GM23248 (cell line): Measurements from ENCODE around the gene SNAP29. TPM values are rescaled to one million over a fixed set of nuclear protein-coding genes. Genes with fewer than 3 reads are reported as not detected.
"Not testable (repeated sequence)": the region's sequence is repeated elsewhere in the genome, so short reads cannot be mapped to it uniquely, and the experiment has no call there.

Experiments
- DNase-seq: peaks from one replicate; pipeline ENCODE4 v3.0.0-alpha.2; 2015
- H2AFZ ChIP-seq: fragments of 200-600 bp; sonication (generic); 2 replicates; pipeline ENCODE4 v1.6.1; 2016; ENCODE audit warnings: antibody characterized with exemption
- H3F3A ChIP-seq: fragments of 200-600 bp; sonication (generic); 2 replicates; pipeline ENCODE4 v1.6.1; 2016; ENCODE audit warnings: mild to moderate bottlenecking, antibody characterized with exemption, mixed run types; ENCODE audit not compliant: insufficient read depth
- H3K27ac ChIP-seq: fragments of 200-600 bp; sonication (generic); 2 replicates; pipeline ENCODE4 v1.5.1; 2016; ENCODE audit warnings: mild to moderate bottlenecking
- H3K27me3 ChIP-seq: fragments of 200-600 bp; sonication (generic); replicated peaks from 2 replicates; pipeline ENCODE4 v1.6.1; 2016; ENCODE audit warnings: mild to moderate bottlenecking; ENCODE audit not compliant: insufficient read depth
- H3K36me3 ChIP-seq: fragments of 200-600 bp; sonication (generic); 2 replicates; pipeline ENCODE4 v1.6.1; 2016; ENCODE audit warnings: low read depth, mild to moderate bottlenecking
- H3K4me1 ChIP-seq: fragments of 200-600 bp; sonication (generic); 2 replicates; pipeline ENCODE4 v1.6.1; 2016; ENCODE audit warnings: mild to moderate bottlenecking; ENCODE audit not compliant: insufficient read depth
- H3K4me2 ChIP-seq: fragments of 200-600 bp; sonication (generic); one replicate; pipeline ENCODE4 v1.6.1; 2016; ENCODE audit warnings: mild to moderate bottlenecking; ENCODE audit not compliant: unreplicated experiment
- H3K4me3 ChIP-seq: fragments of 200-600 bp; sonication (generic); 2 replicates; pipeline ENCODE4 v1.5.1; 2016; ENCODE audit warnings: mild to moderate bottlenecking
- H3K79me2 ChIP-seq: fragments of 200-600 bp; sonication (generic); 2 replicates; pipeline ENCODE4 v1.6.1; 2016; ENCODE audit warnings: mild to moderate bottlenecking; ENCODE audit not compliant: insufficient read depth
- H3K9ac ChIP-seq: fragments of 200-600 bp; sonication (generic); 2 replicates; pipeline ENCODE4 v1.6.1; 2016; ENCODE audit warnings: mild to moderate bottlenecking
- H3K9me2 ChIP-seq: fragments of 200-600 bp; sonication (generic); 2 replicates; pipeline ENCODE4 v1.6.1; 2016; ENCODE audit warnings: mixed run types, mild to moderate bottlenecking, moderate library complexity; ENCODE audit not compliant: insufficient read depth
- H3K9me3 ChIP-seq: fragments of 200-600 bp; sonication (generic); one replicate; pipeline ENCODE4 v1.6.1; 2017; ENCODE audit warnings: low read depth
- H4K20me1 ChIP-seq: fragments of 200-600 bp; sonication (generic); 2 replicates; pipeline ENCODE4 v1.6.0; 2016; ENCODE audit not compliant: insufficient read depth
- EZH2 ChIP-seq: fragments of 200-600 bp; sonication (generic); IDR thresholded peaks from 2 replicates; pipeline ENCODE4 v1.6.1; 2018; ENCODE audit warnings: antibody characterized with exemption, mild to moderate bottlenecking; ENCODE audit not compliant: insufficient read depth, poor library complexity, severe bottlenecking
- EZH2phosphoT487 ChIP-seq: fragments of 200-600 bp; sonication (generic); IDR thresholded peaks from 2 replicates; pipeline ENCODE4 v1.6.1; 2018; ENCODE audit warnings: antibody characterized with exemption, moderate library complexity, mild to moderate bottlenecking, low read depth; ENCODE audit not compliant: insufficient read depth
- WGBS, 2 experiments: methylation state at CpG; one replicate each; pipeline ENCODE4 v1.1.6; 2015 to 2017; ENCODE audit warnings: low lambda C conversion rate in 2 of 2, low coverage in 1 of 2; ENCODE audit errors: missing lambda C conversion rate in 2 of 2; 5-methylcytosine and 5-hydroxymethylcytosine counted together
- in situ Hi-C: fragments of 300-500 bp; cut with MboI; formaldehyde crosslinking; loops from 2 replicates; pipeline ENCODE4 v1.15.0; 2020
- polyA plus RNA-seq: library from polyadenylated mRNA; unstranded; fragments of >200 nt; fragmentation: Nextera tagmentation; extraction: Ambion mirVana; gene quantifications from 2 replicates; pipeline ENCODE4 v1.2.1, GENCODE V29; 2016
- total RNA-seq: library from RNA; depleted of rRNA; stranded (reverse); fragments of >200 nt; shearing (Covaris generic); gene quantifications from 2 replicates; pipeline ENCODE4 v1.2.3, GENCODE V29; 2014

Gene SNAP29
- total and polyA plus RNA-seq, 2 experiments from 2014 or later, result 13.8 to 35.8 TPM

DNA sequence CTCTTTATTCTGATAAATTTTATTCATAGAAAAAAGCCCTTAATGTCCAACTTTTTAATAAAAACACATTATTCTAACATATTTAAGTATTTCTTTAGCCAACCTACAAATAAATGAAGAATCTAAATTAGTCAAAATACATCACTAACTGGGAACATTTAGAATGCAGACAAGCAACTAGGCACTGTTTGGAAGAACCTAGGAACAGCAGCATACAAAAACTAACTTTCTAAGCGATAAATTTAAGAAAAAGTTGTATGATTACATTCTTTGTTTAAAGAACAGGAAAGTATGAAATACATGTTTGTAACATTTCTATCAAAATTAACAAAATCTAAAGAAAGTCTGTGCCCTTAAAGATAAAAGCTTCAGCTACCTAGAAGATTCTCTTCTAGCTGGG lies 35.5 kb upstream of the SNAP29 start:
- Histone ChIP-seq H3K4me2 (no peak overlapping the region), H3K4me3 (no peak overlapping the region), H3K27ac (no peak overlapping the region), H4K20me1 (no peaks in the 10 kb centered on the region), H2AFZ (no peak overlapping the region), H3K79me2 (no peaks in the 10 kb centered on the region), H3K36me3 (peaks cover 14% of the 10 kb centered on the region; the same call in 1 of the 2 replicates), H3K9me3 (no peaks in the 10 kb centered on the region), H3K9ac (no peak overlapping the region), H3K9me2 (no peaks in the 10 kb centered on the region), H3K27me3 (no peaks in the 10 kb centered on the region), H3F3A (no peaks in the 10 kb centered on the region), H3K4me1 (no peaks in the 10 kb centered on the region)
- 95 to 100% methylated on average over 1 of the region's 1 CpG for WGBS, 2 experiments
- in situ Hi-C loops, result no loop called here
- TF ChIP-seq EZH2 (no peak), EZH2phosphoT487 (no peak)
- DNase-seq, result no peak

DNA sequence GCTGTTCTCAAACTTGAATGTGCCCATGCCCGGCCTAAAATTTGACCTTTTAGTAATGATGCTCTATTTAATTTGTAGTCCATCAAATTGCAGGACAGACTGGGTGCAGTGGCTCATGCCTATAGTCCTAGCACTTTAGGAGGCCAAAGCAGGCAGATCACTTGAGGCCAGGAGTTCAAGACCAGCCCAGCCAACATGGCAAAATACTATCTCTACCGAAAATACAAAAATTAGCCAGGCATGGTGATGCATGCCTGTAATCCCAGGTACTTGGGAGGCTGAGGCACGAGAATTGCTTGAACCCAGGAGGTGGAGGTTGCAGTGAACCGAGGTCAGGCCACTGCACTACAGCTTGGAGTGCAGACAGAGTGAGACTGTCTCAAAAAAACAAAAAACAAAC lies 33.6 kb upstream of the SNAP29 start:
- H3K9me3 ChIP-seq, H3K79me2 ChIP-seq, H4K20me1 ChIP-seq, H3K9me2 ChIP-seq, in situ Hi-C loops, H3K27ac ChIP-seq, H2AFZ ChIP-seq, H3K4me1 ChIP-seq, H3K4me2 ChIP-seq, H3F3A ChIP-seq, H3K27me3 ChIP-seq, H3K4me3 ChIP-seq, DNase-seq, H3K9ac ChIP-seq: not testable (repeated sequence)
- WGBS, 2 experiments, result 92 to 95% methylated on average over 4 of the region's 4 CpGs
- peaks cover 19% of the 10 kb centered on the region; the same call in 1 of the 2 replicates for H3K36me3 ChIP-seq

DNA sequence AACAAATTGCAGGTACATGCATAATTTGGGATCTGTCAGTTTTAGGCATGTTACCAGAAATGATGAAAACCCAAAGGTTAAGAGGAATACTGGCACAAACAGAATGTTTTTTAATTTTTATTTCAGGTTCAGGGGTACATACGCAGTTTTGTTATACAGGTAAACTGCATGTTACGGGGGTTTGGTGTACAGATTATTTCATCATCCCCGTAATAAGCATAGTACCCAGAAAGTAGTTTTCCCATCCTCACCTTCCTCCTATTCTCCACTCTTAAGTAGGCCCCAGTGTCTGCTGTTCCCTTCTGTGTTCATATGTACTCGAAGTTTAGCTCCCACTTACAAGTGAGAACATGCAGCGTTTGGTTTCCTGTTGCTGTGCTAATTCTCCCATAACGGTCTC lies 33.2 kb upstream of the SNAP29 start:
- Histone ChIP-seq H3K27ac (no peak overlapping the region), H4K20me1 (no peaks in the 10 kb centered on the region), H2AFZ (no peak overlapping the region), H3K36me3 (peaks cover 23% of the 10 kb centered on the region; the same call in 1 of the 2 replicates), H3K79me2 (no peaks in the 10 kb centered on the region), H3K4me3 (no peak overlapping the region), H3K27me3 (no peaks in the 10 kb centered on the region), H3F3A (no peaks in the 10 kb centered on the region), H3K4me2 (no peak overlapping the region), H3K9me2 (no peaks in the 10 kb centered on the region), H3K4me1 (no peaks in the 10 kb centered on the region), H3K9me3 (no peaks in the 10 kb centered on the region), H3K9ac (no peak overlapping the region)
- 87 to 92% methylated on average over 6 of the region's 6 CpGs for WGBS, 2 experiments
- no peak for DNase-seq
- TF ChIP-seq EZH2phosphoT487, result no peak
- no peak for TF ChIP-seq EZH2
- in situ Hi-C loops, result no loop called here

DNA sequence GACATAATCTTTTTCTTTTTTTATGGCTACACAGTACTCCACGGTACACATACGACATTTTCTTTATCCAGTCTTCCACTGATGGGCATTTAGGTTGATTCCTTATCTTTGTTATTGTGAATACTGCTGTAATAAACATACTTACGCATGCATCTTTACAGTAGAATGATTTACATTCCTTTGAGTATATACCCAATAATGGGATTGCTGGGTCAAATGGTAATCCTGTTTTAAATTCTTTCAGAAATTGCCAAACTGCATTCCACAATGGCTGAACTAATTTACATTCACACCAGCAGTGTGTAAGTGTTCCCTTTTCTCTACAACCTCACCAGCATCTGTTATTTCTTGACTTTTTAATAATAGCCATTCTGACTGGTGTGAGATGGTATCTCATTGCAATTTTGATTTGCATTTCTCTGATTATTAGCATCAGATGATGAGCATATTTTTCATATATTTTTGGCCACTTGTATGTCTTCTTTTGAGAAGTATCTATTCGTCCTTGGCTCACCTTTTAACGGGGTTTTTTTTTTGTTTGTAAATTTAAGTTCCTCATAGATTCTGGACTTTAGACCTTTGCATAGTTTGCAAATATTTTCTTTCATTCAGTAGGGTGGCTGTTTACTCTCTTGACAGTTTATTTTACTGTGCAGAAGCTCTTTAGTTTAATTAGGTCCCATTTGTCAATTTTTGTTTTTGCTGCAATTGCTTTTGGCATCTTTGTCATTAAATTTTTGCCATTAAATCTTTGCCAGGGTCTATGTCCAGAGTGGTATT lies 32.2 kb upstream of the SNAP29 start:
- H3K79me2 ChIP-seq, H3F3A ChIP-seq, H3K9ac ChIP-seq, H4K20me1 ChIP-seq, H3K27me3 ChIP-seq, H3K4me3 ChIP-seq, H3K9me3 ChIP-seq, in situ Hi-C loops, H3K27ac ChIP-seq, DNase-seq, H3K9me2 ChIP-seq, H2AFZ ChIP-seq, H3K4me1 ChIP-seq, H3K4me2 ChIP-seq: not testable (repeated sequence)
- peaks cover 24% of the 10 kb centered on the region; the same call in 1 of the 2 replicates for H3K36me3 ChIP-seq
- whole genome bisulfite sequencing, 2 experiments, result 91 to 92% methylated on average over 5 of the region's 5 CpGs
